Muscle layer of colon (tissue), 2 donors: Measurements from ENCODE around the gene STK16.

Source experiments
- H3K27ac ChIP-seq: one replicate; pipeline ENCODE4 v1.7.0; 2013; ENCODE audit warnings: low read depth, mild to moderate bottlenecking, low read length, moderate library complexity
- H3K27me3 ChIP-seq, 2 donors: one replicate each; pipeline ENCODE4 v1.7.0; 2013; ENCODE audit warnings: low read length in 2 of 2, mild to moderate bottlenecking in 2 of 2; ENCODE audit not compliant: insufficient read depth in 2 of 2, control insufficient read depth in 1 of 2
- H3K36me3 ChIP-seq: one replicate; pipeline ENCODE4 v1.7.0; 2013; ENCODE audit warnings: mild to moderate bottlenecking, low read length; ENCODE audit not compliant: insufficient read depth
- H3K4me1 ChIP-seq: one replicate; pipeline ENCODE4 v1.7.0; 2013; ENCODE audit warnings: mild to moderate bottlenecking, low read length; ENCODE audit not compliant: insufficient read depth
- H3K4me3 ChIP-seq, 2 donors: one replicate each; pipeline ENCODE4 v1.7.0; 2013; ENCODE audit warnings: low read length in 2 of 2, low read depth in 1 of 2, mild to moderate bottlenecking in 1 of 2, moderate library complexity in 1 of 2
- H3K9ac ChIP-seq: one replicate; pipeline ENCODE4 v1.7.0; 2013; ENCODE audit warnings: low read length
- H3K9me3 ChIP-seq: one replicate; pipeline ENCODE4 v1.7.0; 2013; ENCODE audit warnings: mild to moderate bottlenecking, low read length
- donor health status: abdominal sarcoma.
- donor health status: Adenocarcinoma of cecum.

STK16 gene

DNA sequence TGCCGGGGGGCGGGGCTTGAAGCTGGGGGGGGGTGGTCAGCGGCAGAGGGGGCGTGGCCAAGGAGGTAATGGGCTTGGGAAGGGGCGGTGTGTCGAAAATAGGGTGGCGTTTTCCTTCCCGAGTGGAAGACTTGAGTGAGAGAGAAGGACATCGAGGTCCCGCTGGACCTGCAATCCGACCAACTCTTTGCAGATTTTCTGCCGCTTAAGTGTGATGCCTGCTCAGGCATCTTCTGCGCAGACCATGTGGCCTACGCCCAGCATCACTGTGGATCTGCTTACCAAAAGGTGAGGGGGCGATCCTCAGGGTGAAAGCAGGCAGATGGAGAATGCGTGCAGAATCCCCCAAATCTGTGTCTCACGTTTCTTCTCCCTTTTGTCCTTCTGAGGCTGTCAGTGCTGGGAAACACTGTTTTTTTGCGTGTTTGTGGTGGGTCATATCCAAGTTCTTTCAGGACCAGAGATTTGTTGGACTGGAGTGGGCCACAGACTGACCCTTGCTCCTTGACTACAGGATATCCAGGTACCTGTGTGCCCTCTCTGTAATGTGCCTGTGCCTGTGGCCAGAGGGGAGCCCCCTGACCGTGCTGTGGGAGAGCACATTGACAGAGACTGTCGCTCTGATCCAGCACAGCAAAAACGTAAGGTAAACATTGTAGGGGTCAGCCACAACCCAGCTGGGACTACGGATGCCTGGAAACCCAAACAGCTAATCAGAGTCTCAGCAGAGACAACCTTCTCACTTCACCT, 38.0 kb upstream of the STK16 start:
- no peaks in the 10 kb centered on the region for H3K27me3 ChIP-seq
- H3K9me3 ChIP-seq, result no peaks in the 10 kb centered on the region
- peaks cover 31% of the 10 kb centered on the region for H3K36me3 ChIP-seq
- peak overlapping the region; percentile 44 for H3K9ac ChIP-seq
- H3K4me1 ChIP-seq, result peaks cover 20% of the 10 kb centered on the region
- peak overlapping the region; percentile 97 for H3K27ac ChIP-seq
- H3K4me3 ChIP-seq, result peak overlapping the region; percentile 73 to 87

GRCh38 chr2:219207884-219208740, 37.2 kb upstream of the STK16 start:
- Histone ChIP-seq H3K9ac (peak overlapping the region; percentile 44), H3K36me3 (peaks cover 36% of the 10 kb centered on the region), H3K4me1 (peaks cover 20% of the 10 kb centered on the region), H3K9me3 (no peaks in the 10 kb centered on the region), H3K4me3 (peak overlapping the region; percentile 4 to 87), H3K27me3 (no peaks in the 10 kb centered on the region), H3K27ac (peak overlapping the region; percentile 97)

DNA sequence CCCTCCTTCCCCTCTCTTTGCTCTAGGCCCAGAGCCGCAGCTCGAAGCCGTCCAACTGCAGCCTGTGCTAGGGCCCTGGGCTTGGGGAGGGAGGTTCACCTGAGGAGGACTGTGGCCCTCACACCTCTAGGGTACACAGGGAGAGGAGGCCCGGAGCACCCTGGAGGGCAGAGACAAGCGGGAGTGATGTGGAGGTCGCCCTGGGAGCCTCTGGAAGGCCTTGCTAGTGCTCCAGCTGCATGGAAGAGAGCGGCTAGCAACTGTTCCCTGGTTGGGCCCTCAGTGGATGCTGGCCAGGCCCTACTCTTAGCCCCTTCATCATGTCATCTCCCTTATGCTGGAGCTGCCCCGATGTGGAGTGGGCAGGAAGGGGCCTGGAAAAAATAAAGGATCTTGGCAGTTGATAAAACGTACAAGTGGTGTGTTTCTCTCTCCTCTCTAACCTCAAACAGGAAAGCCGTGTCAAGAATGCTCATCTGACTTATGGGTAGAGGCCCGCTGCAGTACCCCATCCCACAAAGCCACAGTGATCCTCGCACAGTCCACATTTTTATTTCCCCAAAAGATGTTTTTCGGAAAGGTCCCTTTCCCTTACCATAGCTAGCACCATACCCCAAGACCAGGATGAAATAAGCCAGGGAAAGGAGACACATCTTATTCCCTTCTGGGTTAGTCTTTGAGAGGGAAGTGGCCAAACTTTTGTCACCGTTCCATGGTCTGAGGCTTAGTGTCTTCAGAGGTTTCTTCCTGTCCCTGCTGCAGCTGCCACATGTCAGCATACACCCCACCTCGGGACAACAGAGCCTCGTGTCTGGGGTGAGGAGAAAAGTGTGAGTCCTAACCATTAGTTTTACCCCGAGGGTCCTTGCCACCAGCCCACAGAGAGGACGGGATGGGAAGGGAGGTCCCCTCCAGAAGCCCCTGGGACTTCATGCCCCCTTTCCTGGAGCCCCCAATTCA, 35.8 kb upstream of the STK16 start:
- Histone ChIP-seq H3K36me3 (peaks cover 48% of the 10 kb centered on the region), H3K4me1 (peaks cover 20% of the 10 kb centered on the region), H3K9me3 (no peaks in the 10 kb centered on the region), H3K9ac (no peak overlapping the region), H3K4me3 (no peak overlapping the region), H3K27me3 (no peaks in the 10 kb centered on the region), H3K27ac (no peak overlapping the region)

DNA sequence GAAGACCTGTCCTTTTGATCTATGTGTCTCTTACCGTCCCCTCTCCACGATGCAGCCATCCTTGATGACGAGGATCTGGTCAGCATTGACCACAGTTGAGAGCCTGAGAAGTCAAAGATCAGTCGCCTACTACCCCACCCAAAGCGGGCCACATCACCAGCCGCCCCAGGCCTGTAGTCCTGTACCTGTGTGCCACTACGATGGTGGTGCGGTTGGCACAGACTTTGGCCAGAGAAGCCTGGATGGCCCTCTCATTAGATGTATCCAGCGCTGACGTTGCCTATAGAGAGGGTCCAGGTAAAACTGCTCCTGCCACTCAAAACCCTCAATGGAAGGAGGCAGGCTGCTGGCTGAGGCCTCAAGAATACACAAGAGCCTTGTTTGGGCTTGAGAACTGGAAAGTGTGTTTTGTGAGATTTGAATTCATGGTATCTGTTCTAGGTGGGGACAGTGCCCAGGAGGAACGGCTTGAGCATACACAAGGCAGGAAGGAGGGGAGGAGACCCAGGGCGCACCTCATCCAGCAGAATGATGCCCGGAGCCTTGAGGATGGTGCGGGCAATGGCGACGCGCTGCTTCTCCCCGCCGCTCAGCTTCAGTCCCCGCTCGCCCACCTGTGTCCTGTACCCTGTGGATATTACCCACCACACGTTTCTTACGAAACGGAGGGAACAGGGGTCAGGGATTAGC, 34.9 kb upstream of the STK16 start:
- no peaks in the 10 kb centered on the region for H3K27me3 ChIP-seq
- no peak overlapping the region for H3K27ac ChIP-seq
- H3K4me1 ChIP-seq, result peaks cover 20% of the 10 kb centered on the region
- H3K9ac ChIP-seq, result no peak overlapping the region
- H3K36me3 ChIP-seq, result peaks cover 56% of the 10 kb centered on the region
- H3K9me3 ChIP-seq, result no peaks in the 10 kb centered on the region
- H3K4me3 ChIP-seq, result no peak overlapping the region

- no peaks in the 10 kb centered on the region for H3K27me3 ChIP-seq
- H3K27ac ChIP-seq, result no peak overlapping the region
- peaks cover 18% of the 10 kb centered on the region for H3K4me1 ChIP-seq
- no peak overlapping the region for H3K9ac ChIP-seq
- peaks cover 62% of the 10 kb centered on the region for H3K36me3 ChIP-seq
- no peaks in the 10 kb centered on the region for H3K9me3 ChIP-seq
- no peak overlapping the region for H3K4me3 ChIP-seq
These were observed 34.4 kb upstream of the STK16 start for GRCh38 chr2:219210886-219211362.

- Histone ChIP-seq H3K4me3 (no peak overlapping the region), H3K9ac (no peak overlapping the region), H3K27me3 (no peaks in the 10 kb centered on the region), H3K27ac (no peak overlapping the region), H3K4me1 (peaks cover 21% of the 10 kb centered on the region), H3K9me3 (no peaks in the 10 kb centered on the region), H3K36me3 (peaks cover 68% of the 10 kb centered on the region)
These were observed 32.3 kb upstream of the STK16 start for GRCh38 chr2:219213026-219213415.

GRCh38 chr2:219213486-219214071, 31.7 kb upstream of the STK16 start:
- H3K36me3 ChIP-seq, result peaks cover 63% of the 10 kb centered on the region
- no peaks in the 10 kb centered on the region for H3K9me3 ChIP-seq
- H3K27ac ChIP-seq, result no peak overlapping the region
- H3K9ac ChIP-seq, result no peak overlapping the region
- peaks cover 16% of the 10 kb centered on the region for H3K4me1 ChIP-seq
- H3K27me3 ChIP-seq, result no peaks in the 10 kb centered on the region
- no peak overlapping the region for H3K4me3 ChIP-seq

GRCh38 chr2:219214141-219214540, 31.1 kb upstream of the STK16 start:
- peaks cover 18% of the 10 kb centered on the region for H3K4me1 ChIP-seq
- no peak overlapping the region for H3K27ac ChIP-seq
- H3K9me3 ChIP-seq, result no peaks in the 10 kb centered on the region
- H3K9ac ChIP-seq, result no peak overlapping the region
- H3K36me3 ChIP-seq, result peaks cover 57% of the 10 kb centered on the region
- no peak overlapping the region for H3K4me3 ChIP-seq
- no peaks in the 10 kb centered on the region for H3K27me3 ChIP-seq

DNA sequence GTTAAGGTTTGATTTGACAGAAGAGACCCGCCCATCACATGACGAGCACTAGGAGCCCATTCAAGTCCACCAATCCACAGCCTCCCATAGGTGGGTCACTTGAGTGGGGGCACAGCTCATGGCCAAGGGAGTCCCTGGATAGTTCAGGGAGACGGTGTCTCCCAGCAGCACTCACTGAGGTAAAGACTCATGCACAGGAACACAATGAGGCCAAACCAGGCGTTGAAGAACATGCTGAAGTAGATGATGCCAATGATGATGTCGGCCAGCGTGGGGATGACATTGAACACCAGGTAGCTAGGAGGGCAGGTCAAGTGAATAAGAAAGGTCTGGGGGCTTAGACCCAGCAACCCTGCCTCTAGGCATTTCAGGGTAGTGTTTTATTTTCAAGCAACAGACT, 30.5 kb upstream of the STK16 start:
- H3K27ac ChIP-seq, result no peak overlapping the region
- H3K4me3 ChIP-seq, result no peak overlapping the region
- H3K4me1 ChIP-seq, result peaks cover 25% of the 10 kb centered on the region
- H3K9ac ChIP-seq, result no peak overlapping the region
- peaks cover 51% of the 10 kb centered on the region for H3K36me3 ChIP-seq
- H3K27me3 ChIP-seq, result no peaks in the 10 kb centered on the region
- no peaks in the 10 kb centered on the region for H3K9me3 ChIP-seq

DNA sequence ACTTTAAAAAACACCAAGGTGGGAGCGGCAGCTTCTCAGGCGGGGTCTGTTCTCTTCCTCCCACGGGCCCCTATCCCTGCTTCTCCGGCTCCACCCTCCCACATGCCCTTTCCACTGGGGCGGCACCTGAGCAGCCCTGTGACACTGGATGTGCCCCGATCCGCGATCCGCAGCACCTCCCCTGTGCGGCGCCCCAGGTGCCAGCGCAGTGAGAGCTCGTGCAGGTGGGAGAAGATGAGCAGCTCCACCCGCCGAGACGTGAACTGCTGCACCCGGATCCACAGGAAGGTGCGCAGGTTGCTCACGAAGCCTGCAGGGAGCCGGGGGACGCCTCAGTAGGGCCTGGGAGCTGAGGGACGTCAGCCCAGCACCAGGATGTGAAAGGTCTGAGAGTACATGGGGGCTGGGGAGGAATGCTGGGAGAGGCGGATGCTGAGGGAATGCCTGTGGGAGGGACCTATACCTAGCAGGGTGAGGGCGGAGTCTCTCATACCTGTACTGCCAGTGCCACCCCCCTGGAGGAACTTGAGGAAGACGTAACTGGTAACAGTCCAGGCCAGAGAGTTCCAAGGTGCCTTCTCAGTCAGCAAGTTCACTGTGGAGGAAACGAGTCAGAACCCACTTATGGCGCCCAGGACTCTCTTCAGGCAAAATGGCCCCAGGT, 29.3 kb upstream of the STK16 start:
- no peaks in the 10 kb centered on the region for H3K27me3 ChIP-seq
- H3K9me3 ChIP-seq, result no peaks in the 10 kb centered on the region
- no peak overlapping the region for H3K4me3 ChIP-seq
- H3K9ac ChIP-seq, result no peak overlapping the region
- H3K27ac ChIP-seq, result no peak overlapping the region
- H3K36me3 ChIP-seq, result peaks cover 52% of the 10 kb centered on the region
- peaks cover 26% of the 10 kb centered on the region for H3K4me1 ChIP-seq
